Calu3 (cell line): Measurements from ENCODE around the gene ZNF763. TPM values are rescaled to one million over a fixed set of nuclear protein-coding genes. Genes with fewer than 3 reads are reported as not detected.
"Not testable (repeated sequence)": the region's sequence is repeated elsewhere in the genome, so short reads cannot be mapped to it uniquely, and the experiment has no call there.

Source experiments
- BruUV-seq: library from RNA; stranded (reverse); fragments of 400-500 nt; replicated peaks from 2 replicates; lab custom pipeline; 2021; lab: Mats Ljungman, UMichigan
- CTCF ChIA-PET: fragments of 300-600 bp; sonication (Branson Sonifier 250); formaldehyde crosslinking; loops from one replicate; lab custom pipeline; 2022; ENCODE audit warnings: antibody characterized with exemption; lab: Charles Lee
- DNase-seq: peaks from one replicate; pipeline ENCODE4 v3.0.0; 2022
- H3K27ac Mint-ChIP-seq: one replicate; pipeline ENCODE4 v1.8.0; 2022; ENCODE audit warnings: mixed read lengths; ENCODE audit not compliant: unreplicated experiment
- H3K27me3 Mint-ChIP-seq: one replicate; pipeline ENCODE4 v1.8.0; 2022; ENCODE audit warnings: mixed read lengths; ENCODE audit not compliant: unreplicated experiment
- H3K36me3 Mint-ChIP-seq: one replicate; pipeline ENCODE4 v1.8.0; 2022; ENCODE audit warnings: mild to moderate bottlenecking, moderate library complexity, mixed read lengths; ENCODE audit not compliant: insufficient read depth, unreplicated experiment
- H3K4me1 Mint-ChIP-seq: one replicate; pipeline ENCODE4 v1.8.0; 2022; ENCODE audit warnings: mild to moderate bottlenecking, low read depth, mixed read lengths; ENCODE audit not compliant: unreplicated experiment
- H3K4me3 Mint-ChIP-seq: one replicate; pipeline ENCODE4 v1.8.0; 2022; ENCODE audit warnings: mild to moderate bottlenecking, low read depth, moderate library complexity, mixed read lengths; ENCODE audit not compliant: unreplicated experiment
- H3K9me3 Mint-ChIP-seq: one replicate; pipeline ENCODE4 v1.8.0; 2022; ENCODE audit warnings: low read depth, mixed read lengths; ENCODE audit not compliant: unreplicated experiment
- CTCF ChIP-seq: fragments of 200-600 bp; IDR thresholded peaks from one replicate; pipeline ENCODE4 v1.8.0; 2022; ENCODE audit warnings: antibody characterized with exemption; ENCODE audit not compliant: unreplicated experiment
- intact Hi-C: fragments of 100-400 bp; cut with micrococcal nuclease; formaldehyde crosslinking; loops from one replicate; pipeline ENCODE4 v1.10.0; 2022; ENCODE audit not compliant: unreplicated experiment
- total RNA-seq: library from RNA; stranded (reverse); gene quantifications from 2 replicates; pipeline ENCODE4 v1.2.3, GENCODE V29; 2022

Gene ZNF763
- total RNA-seq, 1 experiment from 2014 or later = 1.7 TPM

- H3K27me3 Mint-ChIP-seq = no peaks in the 10 kb centered on the region
- no peak overlapping the region for H3K4me3 Mint-ChIP-seq
- DNase-seq = no peak
- H3K9me3 Mint-ChIP-seq = peaks cover 3% of the 10 kb centered on the region
- TF ChIP-seq CTCF = no peak
- CTCF ChIA-PET = no interaction called here
- no TSS peak for BruUV-seq
- no peak overlapping the region for H3K27ac Mint-ChIP-seq
- peaks cover 38% of the 10 kb centered on the region for H3K36me3 Mint-ChIP-seq
- H3K4me1 Mint-ChIP-seq = peaks cover 18% of the 10 kb centered on the region
- intact Hi-C loops = loop anchor here (10.0 kb wide), 1 partner anchor 112 kb away; the partner anchor contains the start of gene ZNF440
Observed at GRCh38 chr19:11927227-11927626, 37.6 kb upstream of the ZNF763 start.

GRCh38 chr19:11931051-11931450, 33.8 kb upstream of the ZNF763 start:
- CTCF ChIA-PET = no interaction called here
- BruUV-seq = no TSS peak
- no peaks in the 10 kb centered on the region for H3K9me3 Mint-ChIP-seq
- DNase-seq = no peak
- intact Hi-C loops = no loop called here
- H3K27me3 Mint-ChIP-seq = no peaks in the 10 kb centered on the region
- no peak overlapping the region for H3K27ac Mint-ChIP-seq
- no peaks in the 10 kb centered on the region for H3K4me1 Mint-ChIP-seq
- H3K36me3 Mint-ChIP-seq = peaks cover 11% of the 10 kb centered on the region
- no peak overlapping the region for H3K4me3 Mint-ChIP-seq
- no peak for TF ChIP-seq CTCF

GRCh38 chr19:11931513-11931912, 33.3 kb upstream of the ZNF763 start:
- no peak for TF ChIP-seq CTCF
- no peaks in the 10 kb centered on the region for H3K27me3 Mint-ChIP-seq
- no peaks in the 10 kb centered on the region for H3K9me3 Mint-ChIP-seq
- no peak overlapping the region for H3K4me3 Mint-ChIP-seq
- CTCF ChIA-PET = no interaction called here
- H3K27ac Mint-ChIP-seq = no peak overlapping the region
- no peak for DNase-seq
- H3K36me3 Mint-ChIP-seq = peaks cover 8% of the 10 kb centered on the region
- H3K4me1 Mint-ChIP-seq = no peaks in the 10 kb centered on the region
- intact Hi-C loops = no loop called here
- no TSS peak for BruUV-seq

- H3K36me3 Mint-ChIP-seq, intact Hi-C loops, BruUV-seq, H3K9me3 Mint-ChIP-seq, CTCF ChIA-PET, DNase-seq, H3K27ac Mint-ChIP-seq, H3K27me3 Mint-ChIP-seq, H3K4me1 Mint-ChIP-seq, H3K4me3 Mint-ChIP-seq: not testable (repeated sequence)
Observed at GRCh38 chr19:11935829-11936228, 29.0 kb upstream of the ZNF763 start.

GRCh38 chr19:11938383-11938782, 26.5 kb upstream of the ZNF763 start:
- H3K9me3 Mint-ChIP-seq, H3K4me1 Mint-ChIP-seq, H3K27ac Mint-ChIP-seq, DNase-seq, H3K36me3 Mint-ChIP-seq, H3K27me3 Mint-ChIP-seq, intact Hi-C loops, CTCF ChIA-PET, H3K4me3 Mint-ChIP-seq, BruUV-seq: not testable (repeated sequence)

GRCh38 chr19:11941361-11941887, 23.4 kb upstream of the ZNF763 start:
- H3K4me3 Mint-ChIP-seq, H3K36me3 Mint-ChIP-seq, H3K27me3 Mint-ChIP-seq, intact Hi-C loops, BruUV-seq, H3K27ac Mint-ChIP-seq, CTCF ChIA-PET, H3K9me3 Mint-ChIP-seq, DNase-seq, H3K4me1 Mint-ChIP-seq: not testable (repeated sequence)
